GM21786 (cell line): ENCODE results near the gene WSB1.
A peak's percentile ranks its signal among the peaks of the same experiment; 100 is the strongest.
"Not testable (repeated sequence)": the region's sequence is repeated elsewhere in the genome, so short reads cannot be mapped to it uniquely, and the experiment has no call there.

Experiments used
- ATAC-seq: cut with Tn5 transposase; IDR thresholded peaks from one replicate; pipeline ENCODE4 v1.9.1; 2021; ENCODE audit not compliant: unreplicated experiment

Gene WSB1

GRCh38 chr17:27293898-27294688 is at the start of gene WSB1:
WSB1 (plus strand) TSS chr17:27294114; CDS start chr17:27294396, 282 bp downstream.
- ATAC-seq: peak; percentile 75

DNA sequence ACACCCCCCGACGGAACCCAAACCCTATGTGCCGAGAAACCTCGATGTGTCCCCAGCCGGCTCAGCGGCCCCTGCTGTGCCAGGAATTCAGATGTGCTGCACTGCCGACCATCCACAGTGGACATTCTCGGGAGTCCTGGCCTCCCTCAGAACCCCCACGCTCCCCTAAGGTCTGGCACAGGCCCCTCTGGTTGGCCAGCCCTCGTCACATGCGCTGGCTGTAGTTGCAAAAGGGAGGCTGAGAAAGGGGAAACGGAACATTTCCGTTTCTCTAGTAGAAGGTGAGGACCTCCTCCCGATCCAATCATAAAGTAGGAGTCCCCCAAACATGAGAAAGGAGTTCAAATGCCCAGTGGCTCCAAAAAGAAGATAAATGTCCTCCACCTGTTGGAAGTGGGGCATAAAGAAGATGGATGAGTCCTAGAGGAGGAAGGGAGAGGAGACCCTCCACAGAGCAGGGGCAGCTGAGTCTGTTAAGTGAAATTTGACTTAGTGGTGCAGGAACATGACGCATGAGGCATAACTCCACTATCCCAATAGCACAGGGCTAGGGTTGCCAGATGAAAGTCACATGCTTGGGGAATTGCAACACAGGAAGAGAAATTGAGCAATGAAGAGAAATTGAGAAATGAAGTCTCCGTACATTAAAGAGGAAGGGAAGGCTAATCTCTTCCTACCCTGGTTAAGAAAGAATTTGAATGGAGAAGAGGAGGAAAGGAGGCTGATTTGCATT is 49.3 kb upstream of the WSB1 start:
- ATAC-seq: no peak

GRCh38 chr17:27245230-27245696 is 48.7 kb upstream of the WSB1 start:
- peak; percentile 79 for ATAC-seq

DNA sequence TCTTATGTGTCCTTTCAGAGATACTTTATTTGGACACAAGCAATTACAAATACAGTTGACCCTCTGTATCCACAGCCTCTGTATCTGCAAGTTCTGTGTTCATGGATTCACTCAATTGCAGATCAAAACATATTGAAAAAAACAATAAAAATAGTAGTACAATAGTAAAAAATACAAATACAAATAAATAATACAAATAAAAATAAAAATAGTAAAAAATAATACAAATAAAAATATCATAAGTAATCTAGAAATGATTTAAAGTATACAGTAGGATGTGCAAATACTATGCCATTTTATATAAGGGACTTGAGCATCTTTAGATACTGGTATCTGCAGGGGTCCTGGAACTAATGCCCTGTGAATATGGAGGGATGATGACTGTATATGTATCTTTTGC is 47.4 kb upstream of the WSB1 start:
- no peak for ATAC-seq

- no peak for ATAC-seq
Measured at GRCh38 chr17:27247071-27247957, 46.6 kb upstream of the WSB1 start.

DNA sequence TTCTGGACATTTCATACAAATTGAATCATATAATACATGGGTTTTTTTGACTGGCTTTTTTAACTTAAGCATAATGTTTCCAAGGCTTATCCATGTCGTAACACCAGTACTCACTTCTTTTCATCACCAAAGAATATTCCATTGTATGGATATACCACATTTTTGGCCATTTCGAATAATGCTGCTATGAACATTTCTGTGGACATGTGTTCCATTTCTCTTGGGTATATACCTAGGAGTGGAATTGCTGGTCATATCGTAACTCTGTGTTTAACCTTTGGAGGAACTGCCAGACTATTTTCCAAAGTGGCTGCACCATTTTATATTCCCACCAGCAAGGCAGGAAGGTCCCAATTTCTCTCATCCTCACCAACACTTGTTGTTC is 46.0 kb upstream of the WSB1 start:
- ATAC-seq: no peak

DNA sequence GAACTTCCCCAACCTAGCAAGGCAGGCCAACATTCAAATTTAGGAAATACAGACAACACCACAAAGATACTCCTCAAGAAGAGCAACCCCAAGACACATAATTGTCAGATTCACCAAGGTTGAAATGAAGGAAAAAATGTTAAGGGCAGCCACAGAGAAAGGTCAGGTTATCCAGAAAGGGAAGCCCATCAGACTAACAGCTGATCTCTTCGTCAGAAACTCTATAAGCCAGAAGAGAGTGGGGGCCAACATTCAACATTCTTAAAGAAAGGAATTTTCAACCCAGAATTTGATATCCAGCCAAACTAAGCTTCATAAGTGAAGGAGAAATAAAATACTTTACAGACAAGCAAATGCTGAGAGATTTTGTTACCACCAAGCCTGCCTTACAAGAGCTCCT is 43.1 kb upstream of the WSB1 start:
- ATAC-seq: not testable (repeated sequence)

GRCh38 chr17:27254802-27255201 is 39.1 kb upstream of the WSB1 start:
- ATAC-seq: not testable (repeated sequence)

DNA sequence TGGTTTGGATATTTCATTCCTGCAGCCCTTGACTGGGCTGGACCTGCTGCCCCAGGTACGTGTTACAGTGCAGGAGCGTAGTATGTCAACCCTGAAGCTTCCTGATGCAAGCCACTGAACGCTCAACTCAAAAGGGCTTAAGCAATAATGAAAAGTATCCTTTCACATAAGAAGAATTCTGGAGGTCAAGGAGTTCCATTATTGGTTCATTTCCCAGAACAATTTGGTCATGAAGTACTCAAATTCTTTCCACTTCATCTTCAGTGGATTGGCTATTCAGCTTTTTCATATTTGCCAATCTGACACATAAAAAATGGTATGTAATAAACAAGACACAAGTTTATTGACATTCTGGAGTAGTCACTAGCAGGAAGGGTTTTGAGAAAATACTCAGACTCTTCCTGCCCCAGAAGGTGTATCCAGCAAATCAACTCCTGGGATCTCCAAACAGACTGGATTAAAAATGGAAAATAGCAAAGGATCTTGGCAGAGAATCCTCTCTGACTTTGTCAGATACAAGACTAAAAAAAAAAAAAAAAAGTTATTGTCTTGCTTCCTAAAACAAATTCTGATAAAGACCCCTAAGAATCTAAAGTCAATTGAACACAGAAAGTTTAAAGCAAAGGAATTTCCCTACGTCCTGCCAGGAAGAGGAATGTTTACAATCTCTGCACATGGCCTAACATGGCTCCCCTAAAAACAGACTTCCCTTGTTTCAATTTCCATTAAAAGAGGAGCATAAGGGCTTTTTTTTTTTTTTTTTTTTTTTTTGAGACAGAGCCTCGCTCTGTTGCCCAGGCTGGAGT is 37.5 kb upstream of the WSB1 start:
- no peak for ATAC-seq

- no peak for ATAC-seq
Measured at GRCh38 chr17:27257031-27257357, 36.9 kb upstream of the WSB1 start.

DNA sequence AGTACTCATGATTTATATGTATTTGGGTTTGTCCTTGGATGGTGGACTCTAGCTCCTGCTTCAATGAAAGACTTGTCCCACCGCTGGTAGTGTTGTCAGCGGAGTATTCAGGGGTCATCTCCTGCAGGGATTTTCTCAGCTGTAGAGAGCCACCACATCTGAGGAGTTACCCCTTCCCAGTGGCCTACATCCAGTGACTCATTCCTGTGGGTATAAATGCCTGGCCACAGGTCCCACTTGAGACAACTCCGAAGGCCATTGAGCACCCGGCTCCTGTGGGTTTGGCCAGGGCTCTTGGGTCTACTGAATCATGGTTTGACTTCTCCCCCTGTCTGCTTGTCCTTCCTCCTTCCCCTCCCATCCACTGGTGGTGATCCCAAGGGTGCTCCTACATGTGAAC is 34.6 kb upstream of the WSB1 start:
- ATAC-seq: no peak

GRCh38 chr17:27263386-27263785 is 30.5 kb upstream of the WSB1 start:
- ATAC-seq: no peak

GRCh38 chr17:27264068-27264812 is 29.7 kb upstream of the WSB1 start:
- ATAC-seq: no peak

- no peak for ATAC-seq
Measured at GRCh38 chr17:27265333-27265732, 28.6 kb upstream of the WSB1 start.

DNA sequence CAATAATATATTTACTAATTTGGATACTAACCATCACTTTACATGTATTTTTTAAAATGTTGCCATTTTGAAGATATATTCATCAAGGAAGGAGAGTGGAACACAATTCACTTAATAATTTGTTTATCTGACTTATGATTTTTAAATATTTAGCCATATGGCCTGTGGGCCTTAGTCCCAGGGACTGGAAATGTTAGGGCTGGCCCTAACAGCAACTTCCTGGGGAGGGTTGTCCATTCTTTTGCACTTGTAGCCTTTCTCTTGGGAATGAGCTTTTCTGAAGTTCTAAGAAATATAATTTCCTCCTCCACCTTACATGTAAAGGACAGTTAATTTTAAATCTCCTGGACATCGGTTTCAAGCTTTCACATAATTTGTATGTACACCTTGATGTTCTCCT is 27.7 kb upstream of the WSB1 start:
- ATAC-seq: no peak

DNA sequence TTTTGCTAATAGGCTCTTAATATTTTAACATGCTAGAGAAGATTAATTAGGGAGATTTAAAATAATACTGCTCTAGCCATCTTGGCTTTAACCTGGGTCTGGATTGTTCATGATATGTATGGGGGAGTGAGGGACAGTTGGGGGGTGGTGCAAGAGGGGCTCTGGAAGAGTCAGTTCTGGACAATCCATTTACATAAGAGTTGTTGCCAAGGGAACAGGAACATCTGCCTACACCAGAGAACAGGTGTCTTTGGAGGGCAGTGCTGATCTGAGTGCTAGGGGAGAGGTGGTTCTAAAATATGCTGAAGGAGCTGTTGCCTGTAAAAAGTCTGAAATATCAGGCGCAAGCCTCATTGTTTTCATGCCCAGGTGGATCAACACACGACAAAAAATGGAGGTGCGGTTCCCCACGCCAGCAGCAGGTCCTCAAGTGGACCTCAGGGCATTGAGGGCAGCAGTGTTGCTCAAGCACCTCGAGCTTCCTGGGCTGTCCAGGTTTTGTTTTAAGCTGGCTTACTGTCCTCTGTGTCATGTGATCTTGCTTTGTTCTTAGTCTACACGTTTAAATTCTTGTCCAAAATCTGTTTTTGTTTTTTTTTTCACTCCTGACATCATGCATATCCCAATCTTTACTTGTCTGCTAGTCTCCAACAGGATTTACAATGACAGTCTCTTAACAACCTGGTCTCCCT is 25.4 kb upstream of the WSB1 start:
- ATAC-seq: no peak

- no peak for ATAC-seq
Measured at GRCh38 chr17:27269201-27269600, 24.7 kb upstream of the WSB1 start.

DNA sequence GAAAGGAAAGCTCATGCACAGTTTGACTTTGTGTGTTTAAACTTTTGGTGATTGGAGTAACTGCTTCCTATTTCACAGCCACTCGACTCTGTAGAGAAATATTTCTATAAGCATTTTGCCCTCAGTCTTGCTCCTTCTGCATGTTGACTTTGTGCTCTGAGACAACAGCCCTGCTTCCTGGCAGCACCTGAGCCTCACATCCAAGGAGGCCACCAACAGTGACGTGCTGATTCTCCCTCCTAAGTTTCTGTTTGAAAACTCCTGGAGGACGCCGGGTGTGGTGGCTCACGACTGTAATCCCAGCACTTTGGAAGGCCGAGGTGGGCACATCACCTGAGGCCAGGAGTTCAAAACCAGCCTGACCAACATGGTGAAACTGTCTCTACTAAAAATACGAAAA is 23.9 kb upstream of the WSB1 start:
- ATAC-seq: no peak

DNA sequence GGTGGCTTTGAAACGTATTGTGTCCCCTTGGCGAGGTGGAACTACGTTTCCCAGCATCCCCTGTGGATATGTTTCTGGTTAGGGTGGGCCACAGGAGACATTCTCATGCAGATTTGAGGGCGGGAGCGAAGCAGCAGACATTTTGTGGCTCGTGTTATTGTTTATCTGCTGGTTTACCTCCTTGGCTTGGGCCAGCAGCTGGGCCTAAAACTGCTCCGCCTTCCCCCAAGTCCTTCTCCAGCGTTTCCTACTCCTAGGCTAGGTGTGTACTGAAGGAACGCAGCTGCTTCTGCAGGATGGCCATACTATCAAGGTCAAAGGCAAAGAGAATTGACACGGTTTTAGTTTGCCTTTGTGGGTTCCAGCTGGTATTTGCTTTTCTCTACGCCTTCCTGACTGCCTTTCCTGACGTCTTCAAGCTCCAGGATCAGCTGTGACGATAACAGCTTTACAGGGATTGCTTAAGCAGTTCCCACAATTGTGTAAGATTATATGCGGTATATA is 17.2 kb upstream of the WSB1 start:
- no peak for ATAC-seq
